ENCODE measurements around the gene RIT2. TPM values are rescaled to one million over a fixed set of nuclear protein-coding genes. Genes with fewer than 3 reads are reported as not detected.

RIT2 gene
- total RNA-seq, 4 donors from 2014 or later, result not detected

GRCh38 chr18:42719221-42719620, 396.3 kb downstream of the RIT2 start:
- TF ChIP-seq CTCF (IDR thresholded peaks at IDR 0.05; ENCODE audit: low read depth), result no peak

GRCh38 chr18:42712065-42712464, 403.4 kb downstream of the RIT2 start:
- TF ChIP-seq CTCF (IDR thresholded peaks at IDR 0.05; ENCODE audit: low read depth), result no peak

- TF ChIP-seq CTCF (IDR thresholded peaks at IDR 0.05; ENCODE audit: low read depth), result no peak
Observed at GRCh38 chr18:42707080-42707479, 408.4 kb downstream of the RIT2 start.

GRCh38 chr18:42706618-42707017, 408.9 kb downstream of the RIT2 start:
- no peak for TF ChIP-seq CTCF (IDR thresholded peaks at IDR 0.05; ENCODE audit: low read depth)

GRCh38 chr18:42706029-42706608, 409.4 kb downstream of the RIT2 start:
- TF ChIP-seq CTCF (IDR thresholded peaks at IDR 0.05; ENCODE audit: low read depth), result no peak

Other genes with a start within 250 kb of the RIT2 start
- under 1 TPM in 1 of 4 donors, not detected in 3; 0.65 TPM for gene SYT4, start 161.8 kb upstream of the RIT2 start, total RNA-seq

Measured in subcutaneous adipose tissue (tissue), 4 donors.